Nephron progenitor cell (in vitro differentiated cells): ENCODE results near the gene CEP63.

ENCODE experiments used
- DNase-seq: peaks from one replicate; pipeline ENCODE4 v3.0.0; 2021
- H3K27ac Mint-ChIP-seq: 2 replicates; pipeline ENCODE4 v1.8.0; 2021; ENCODE audit warnings: mild to moderate bottlenecking, moderate library complexity, mixed read lengths
- H3K27me3 Mint-ChIP-seq: 2 replicates; pipeline ENCODE4 v1.8.0; 2021; ENCODE audit warnings: mild to moderate bottlenecking, low read depth, mixed read lengths; ENCODE audit not compliant: poor library complexity
- H3K36me3 Mint-ChIP-seq: 2 replicates; pipeline ENCODE4 v1.8.0; 2021; ENCODE audit warnings: low read depth, mixed read lengths
- H3K4me1 Mint-ChIP-seq: 2 replicates; pipeline ENCODE4 v1.8.0; 2021; ENCODE audit warnings: mixed read lengths
- H3K4me3 Mint-ChIP-seq: 2 replicates; pipeline ENCODE4 v1.8.0; 2021; ENCODE audit warnings: mild to moderate bottlenecking, moderate library complexity, mixed read lengths
- H3K9me3 Mint-ChIP-seq: 2 replicates; pipeline ENCODE4 v1.8.0; 2021; ENCODE audit warnings: mild to moderate bottlenecking, moderate library complexity, mixed read lengths
- CTCF ChIP-seq: fragments of 200-600 bp; sonication (generic); IDR thresholded peaks from 2 replicates; pipeline ENCODE4 v1.5.0; 2021; ENCODE audit warnings: antibody characterized with exemption

The CEP63 gene

GRCh38 chr3:134614955-134615354 is 129.1 kb downstream of the CEP63 start:
- TF ChIP-seq CTCF: no peak
- H3K27ac Mint-ChIP-seq: no peak overlapping the region
- no peak for DNase-seq
- no peaks in the 10 kb centered on the region for H3K9me3 Mint-ChIP-seq
- no peak overlapping the region for H3K4me3 Mint-ChIP-seq
- H3K36me3 Mint-ChIP-seq: no peaks in the 10 kb centered on the region
- H3K4me1 Mint-ChIP-seq: peaks cover 21% of the 10 kb centered on the region
- peaks cover 16% of the 10 kb centered on the region for H3K27me3 Mint-ChIP-seq

- H3K4me3 Mint-ChIP-seq: no peak overlapping the region
- TF ChIP-seq CTCF: no peak
These were observed 129.9 kb downstream of the CEP63 start for GRCh38 chr3:134615743-134616142.

GRCh38 chr3:134617608-134618477 is 132.0 kb downstream of the CEP63 start:
- H3K27ac Mint-ChIP-seq: no peak overlapping the region
- H3K9me3 Mint-ChIP-seq: no peaks in the 10 kb centered on the region
- H3K4me1 Mint-ChIP-seq: peaks cover 4% of the 10 kb centered on the region
- no peaks in the 10 kb centered on the region for H3K36me3 Mint-ChIP-seq
- DNase-seq: no peak
- H3K4me3 Mint-ChIP-seq: no peak overlapping the region
- TF ChIP-seq CTCF: no peak
- peaks cover 8% of the 10 kb centered on the region for H3K27me3 Mint-ChIP-seq

More at GRCh38 chr3:134615743-134616142, 129.9 kb downstream of the CEP63 start:
- H3K4me1 Mint-ChIP-seq: peaks cover 13% of the 10 kb centered on the region
- no peaks in the 10 kb centered on the region for H3K9me3 Mint-ChIP-seq
- H3K27ac Mint-ChIP-seq: no peak overlapping the region
- no peaks in the 10 kb centered on the region for H3K36me3 Mint-ChIP-seq
- no peak for DNase-seq
- peaks cover 13% of the 10 kb centered on the region for H3K27me3 Mint-ChIP-seq

- Mint-ChIP-seq H3K4me1 (no peaks in the 10 kb centered on the region), H3K27me3 (peaks cover 6% of the 10 kb centered on the region), H3K9me3 (no peaks in the 10 kb centered on the region), H3K27ac (no peak overlapping the region), H3K4me3 (no peak overlapping the region), H3K36me3 (no peaks in the 10 kb centered on the region)
- no peak for DNase-seq
- no peak for TF ChIP-seq CTCF
These were observed 132.8 kb downstream of the CEP63 start for GRCh38 chr3:134618478-134619300.

- H3K4me3 Mint-ChIP-seq: no peak overlapping the region
- no peak for DNase-seq
- H3K27me3 Mint-ChIP-seq: peaks cover 6% of the 10 kb centered on the region
- H3K4me1 Mint-ChIP-seq: no peaks in the 10 kb centered on the region
- TF ChIP-seq CTCF: no peak
- no peak overlapping the region for H3K27ac Mint-ChIP-seq
- no peaks in the 10 kb centered on the region for H3K9me3 Mint-ChIP-seq
- no peaks in the 10 kb centered on the region for H3K36me3 Mint-ChIP-seq
These were observed 133.4 kb downstream of the CEP63 start for GRCh38 chr3:134619301-134619615.
